K562 (cell line): ENCODE measurements around the gene RBM18. TPM values are rescaled to one million over a fixed set of nuclear protein-coding genes. Genes with fewer than 3 reads are reported as not detected.
A peak's percentile ranks its signal among the peaks of the same experiment; 100 is the strongest.

ENCODE experiments used
- DNMT1 ChIP-seq: fragments of 450-650 bp; IDR thresholded peaks from 2 replicates; pipeline ENCODE4 v1.6.1; 2016; ENCODE audit warnings: antibody characterized with exemption, mild to moderate bottlenecking
- ESRRA ChIP-seq: fragments of 450-650 bp; IDR thresholded peaks from 2 replicates; pipeline ENCODE4 v1.6.1; 2014; ENCODE audit warnings: low read depth, mild to moderate bottlenecking, moderate library complexity, borderline replicate concordance
- FOXJ2 ChIP-seq: fragments of 200-800 bp; sonication (Bioruptor generic); IDR thresholded peaks from 2 replicates; pipeline ENCODE4 v1.6.1; 2016; ENCODE audit warnings: missing genetic modification characterization, missing compliant biosample characterization
- HMGXB4 ChIP-seq: sonication (generic); formaldehyde crosslinking; IDR thresholded peaks from 2 replicates; pipeline ENCODE4 v1.8.1; 2023; ENCODE audit warnings: mild to moderate bottlenecking, missing genetic modification reagents
- KLF10 ChIP-seq: fragments of 250-450 bp; sonication (Bioruptor Pico); IDR thresholded peaks from 2 replicates; pipeline ENCODE4 v1.6.1; 2021; ENCODE audit warnings: matching md5 sums
- MAFK ChIP-seq: IDR thresholded peaks from 2 replicates; pipeline ENCODE4 v1.6.1; 2011; ENCODE audit warnings: low read length, improper control_type of control experiment
- MITF ChIP-seq: IDR thresholded peaks from 2 replicates; pipeline ENCODE4 v1.6.1; 2014; ENCODE audit warnings: antibody characterized with exemption
- NCOA2 ChIP-seq, 2 experiments: fragments of 450-650 bp; IDR thresholded peaks; 2 replicates each; pipeline ENCODE4 v1.6.1; 2018; ENCODE audit warnings: mild to moderate bottlenecking in 2 of 2, moderate library complexity in 1 of 2; ENCODE audit not compliant: partially characterized antibody in 2 of 2
- PRMT5 ChIP-seq: sonication (generic); formaldehyde crosslinking; IDR thresholded peaks from 2 replicates; pipeline ENCODE4 v1.5.0; 2020; ENCODE audit warnings: missing genetic modification reagents
- RAD51 ChIP-seq: fragments of 450-650 bp; IDR thresholded peaks from 2 replicates; pipeline ENCODE4 v1.7.1; 2016; ENCODE audit warnings: low read depth, mild to moderate bottlenecking, borderline replicate concordance
- RBBP5 ChIP-seq: fragments of 200-600 bp; sonication (generic); IDR thresholded peaks from 2 replicates; pipeline ENCODE4 v1.6.1; 2012; ENCODE audit warnings: borderline replicate concordance, mild to moderate bottlenecking, low read length, control low read depth, inconsistent platforms; ENCODE audit not compliant: insufficient read depth, poor library complexity, severe bottlenecking
- RUNX1 ChIP-seq: sonication (generic); IDR thresholded peaks from 2 replicates; pipeline ENCODE4 v1.6.1; 2016; ENCODE audit warnings: antibody characterized with exemption, low read depth
- SLC30A9 ChIP-seq: fragments of 250-450 bp; sonication (Bioruptor Pico); IDR thresholded peaks from 2 replicates; pipeline ENCODE4 v1.8.0; 2022; ENCODE audit warnings: mild to moderate bottlenecking, moderate library complexity
- TBL1XR1 ChIP-seq, 2 experiments: IDR thresholded peaks; 2 replicates each; pipeline ENCODE4 v1.6.1; 2012; ENCODE audit warnings: improper control_type of control experiment in 2 of 2, low read length in 2 of 2, mild to moderate bottlenecking in 1 of 2
- TFAM ChIP-seq: fragments of 250-450 bp; sonication (Bioruptor Pico); conservative IDR thresholded peaks from 2 replicates; pipeline ENCODE4 v1.5.0; 2021; ENCODE audit warnings: mild to moderate bottlenecking, moderate library complexity
- TRIM24 ChIP-seq, 2 experiments: fragments of 450-650 bp; IDR thresholded peaks; 2 replicates each; pipeline ENCODE4 v1.6.1; 2016
- ZBTB17 ChIP-seq: fragments of 450-650 bp; formaldehyde crosslinking; IDR thresholded peaks from 2 replicates; pipeline ENCODE4 v1.4.0; 2020; ENCODE audit warnings: mild to moderate bottlenecking
- ZBTB49 ChIP-seq: sonication (generic); formaldehyde crosslinking; IDR thresholded peaks from 2 replicates; pipeline ENCODE4 v1.8.0; 2022; ENCODE audit warnings: missing genetic modification reagents, mild to moderate bottlenecking, borderline replicate concordance
- ZNF143 ChIP-seq: sonication (generic); formaldehyde crosslinking; IDR thresholded peaks from 2 replicates; pipeline ENCODE4 v1.9.0; 2022; ENCODE audit warnings: mild to moderate bottlenecking, missing genetic modification reagents
- ZNF41 ChIP-seq: fragments of 250-450 bp; sonication (Bioruptor Pico); conservative IDR thresholded peaks from 2 replicates; pipeline ENCODE4 v1.4.0; 2020; ENCODE audit warnings: mild to moderate bottlenecking
- ZNF586 ChIP-seq: fragments of 450-650 bp; formaldehyde crosslinking; conservative IDR thresholded peaks from 2 replicates; pipeline ENCODE4 v1.4.0; 2020; ENCODE audit warnings: mild to moderate bottlenecking, moderate library complexity
- ZZZ3 ChIP-seq: fragments of 450-650 bp; IDR thresholded peaks from 2 replicates; pipeline ENCODE4 v1.6.1; 2016; ENCODE audit warnings: antibody characterized with exemption, mild to moderate bottlenecking, moderate library complexity
- polyA plus RNA-seq, 8 experiments: library from polyadenylated mRNA; depleted of rRNA in 4 of 8; stranded (reverse) in 5 of 8; unstranded in 3 of 8; fragments of >200 nt; fragmentation: Nextera tagmentation in 2 of 8; fragmentation: Illumina TruSeq in 1 of 8; extraction: Ambion mirVana in 2 of 8; extraction: Trizol in 1 of 8; gene quantifications; 2 replicates each; pipeline versions ENCODE4 v1.2.1 to v1.2.3, GENCODE V29; 2011 to 2014; ENCODE audit warnings: inconsistent platforms in 1 of 8, missing spikeins in 1 of 8
- total RNA-seq, 7 experiments: library from RNA; depleted of rRNA in 6 of 7; stranded (reverse); fragments of >200 nt in 6 of 7; fragmentation: Illumina TruSeq in 2 of 7; extraction: Trizol in 2 of 7; gene quantifications; 2 replicates each; pipeline versions ENCODE4 v1.2.1 to v1.2.3, GENCODE V29; 2011 to 2021; ENCODE audit warnings: low replicate concordance in 1 of 7
- TF ChIP-seq, protein P1 (sequence below): fragments of 450-650 bp; IDR thresholded peaks from 2 replicates; pipeline ENCODE4 v1.6.1; 2016; ENCODE audit warnings: low read depth, mild to moderate bottlenecking, moderate library complexity

RBM18 gene
- total and polyA plus RNA-seq, 9 of the 15 experiments (the other 6 are each of a cell fraction or from before 2014, with no cell fraction given) = 7.9 to 86.3 (median 34.0) TPM

- TF ChIP-seq ZBTB49 (CRISPR knock-in tag) (no peak), ZZZ3 (no peak), FOXJ2 (tag) (no peak), ZNF143 (CRISPR knock-in tag) (no peak), ZNF41 (CRISPR knock-in tag) (no peak), ESRRA (peak; percentile 96), ZBTB17 (CRISPR knock-in tag) (peak; percentile 32; the same call in 1 of the 2 replicates), MITF (no peak), RUNX1 (peak; percentile 55; the same call in 1 of the 2 replicates), MAFK (no peak), RAD51 (no peak), TFAM (CRISPR knock-in tag) (no peak), ZNF586 (CRISPR knock-in tag) (no peak), DNMT1 (no peak), NCOA2 (IDR thresholded peaks at IDR 0.05; ENCODE audit: partially characterized antibody in 2 of 2) (no peak), PRMT5 (no peak), HMGXB4 (CRISPR knock-in tag) (no peak), SLC30A9 (CRISPR knock-in tag) (no peak), TRIM24 (IDR thresholded peaks at IDR 0.05) (0 out of 4 replicates have a peak, but pooled peaks of 1 of the 2 experiments have one; percentile 16), TBL1XR1 (IDR thresholded peaks at IDR 0.05; ENCODE audit: low read length in 2 of 2) (peak in 1 of 2 experiments; percentile 87; a peak in 2 of 4 replicates), RBBP5 (peak; percentile 89), KLF10 (CRISPR knock-in tag) (no peak)
- TF ChIP-seq, protein P1, sequence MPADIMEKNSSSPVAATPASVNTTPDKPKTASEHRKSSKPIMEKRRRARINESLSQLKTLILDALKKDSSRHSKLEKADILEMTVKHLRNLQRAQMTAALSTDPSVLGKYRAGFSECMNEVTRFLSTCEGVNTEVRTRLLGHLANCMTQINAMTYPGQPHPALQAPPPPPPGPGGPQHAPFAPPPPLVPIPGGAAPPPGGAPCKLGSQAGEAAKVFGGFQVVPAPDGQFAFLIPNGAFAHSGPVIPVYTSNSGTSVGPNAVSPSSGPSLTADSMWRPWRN = no peak
Observed at GRCh38 chr9:122264360-122265148, at the start of gene RBM18, which contains the start of gene MRRF (continued).
